Stimulated activated CD4-positive, alpha-beta T cell treated with anti-CD3 and anti-CD28 coated beads, TNF-alpha, amount 100 ng/mL, for 1 hour (primary cell): ENCODE measurements around the gene BCAN.
"Not testable (repeated sequence)": the region's sequence is repeated elsewhere in the genome, so short reads cannot be mapped to it uniquely, and the experiment has no call there.

Experiments used
- DNase-seq, 3 donors: peaks; one replicate each; pipeline ENCODE4 v3.0.0-alpha.2; 2020; ENCODE audit warnings: low read depth in 3 of 3, low spot score in 1 of 3

Gene BCAN

GRCh38 chr1:156615946-156616345, 26.0 kb upstream of the BCAN start:
- no peak for DNase-seq

DNA sequence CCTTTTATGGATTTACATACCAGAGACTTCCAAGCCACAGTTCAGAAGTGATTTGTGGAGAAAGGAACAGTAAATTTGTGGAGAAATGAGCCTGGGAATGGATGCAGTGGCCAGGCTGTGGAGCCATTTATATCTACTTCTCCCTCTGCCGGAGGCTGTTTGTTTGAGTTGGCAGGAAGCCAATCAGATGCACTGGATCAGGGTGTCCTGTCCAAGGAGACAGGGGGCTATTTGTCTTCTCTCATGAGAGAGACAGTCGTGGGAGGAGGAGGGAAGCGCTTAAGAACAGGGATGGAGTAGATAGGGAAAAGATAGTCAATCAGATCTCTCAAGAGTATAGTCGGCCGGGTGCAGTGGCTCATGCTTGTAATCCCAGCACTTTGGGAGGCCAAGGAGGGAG, 25.5 kb upstream of the BCAN start:
- DNase-seq, result no peak

- no peak for DNase-seq
Measured at GRCh38 chr1:156618853-156619581, 22.9 kb upstream of the BCAN start, which contains the start of gene HAPLN2. Gene HAPLN2 (plus strand): TSS chr1:156619415. CDS start chr1:156623491, 4,076 bp downstream.

GRCh38 chr1:156619582-156619955, 22.3 kb upstream of the BCAN start:
- DNase-seq, result no peak

DNA sequence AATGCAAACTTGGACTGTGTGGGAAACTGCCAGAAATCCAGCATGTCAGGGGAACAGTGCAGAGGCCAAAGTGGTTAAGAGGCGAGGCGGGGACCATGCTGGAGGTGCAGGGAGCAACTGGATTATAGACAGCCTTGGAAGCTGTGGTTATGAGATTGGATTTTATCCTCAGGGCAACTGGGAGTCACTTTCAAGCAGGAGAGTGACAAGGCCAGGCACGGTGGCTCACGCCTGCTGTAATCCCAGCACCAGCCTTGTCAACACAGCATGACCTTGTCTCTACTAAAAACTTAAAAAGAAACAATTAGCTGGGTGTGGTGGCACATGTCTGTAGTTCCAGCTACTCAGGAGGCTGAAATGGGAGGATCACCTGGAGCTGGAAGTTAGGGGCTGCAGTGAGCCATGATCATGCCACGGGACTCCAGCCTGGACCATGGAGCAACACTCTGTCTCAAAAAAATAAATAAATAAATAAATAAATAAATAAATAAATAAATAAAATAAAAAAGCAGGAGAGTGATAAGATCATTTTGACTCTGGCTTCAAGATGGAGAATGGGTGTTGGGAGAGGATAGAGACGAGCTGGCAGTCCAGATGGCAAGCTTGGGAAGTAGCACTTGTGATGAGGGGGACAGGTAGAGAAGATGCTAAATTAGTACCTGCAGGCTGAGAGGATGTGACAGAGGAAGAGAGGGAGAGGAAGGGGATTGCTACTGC, 19.2 kb upstream of the BCAN start:
- no peak for DNase-seq

GRCh38 chr1:156623946-156624813, 17.7 kb upstream of the BCAN start:
- no peak for DNase-seq

- no peak for DNase-seq
Measured at GRCh38 chr1:156624814-156625435, 17.0 kb upstream of the BCAN start.

GRCh38 chr1:156625436-156626078, 16.4 kb upstream of the BCAN start:
- DNase-seq, result peak; percentile 25 to 64 (median 47)

DNA sequence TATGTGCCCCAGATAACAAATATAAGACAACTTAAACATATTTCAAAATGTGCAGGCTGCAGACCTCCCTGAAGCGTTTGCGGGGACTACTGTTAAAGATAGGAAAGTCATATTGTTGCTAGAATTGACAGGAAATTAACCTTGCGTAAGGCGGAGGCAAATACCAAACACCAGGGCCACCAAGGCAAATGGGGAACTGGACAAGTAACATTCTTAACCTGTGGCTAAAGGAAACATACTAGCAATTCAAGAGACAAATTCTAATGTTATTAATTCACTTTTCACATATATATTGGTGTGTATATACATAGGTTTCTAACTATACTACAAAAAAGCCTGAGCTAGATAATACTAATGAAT, 15.9 kb upstream of the BCAN start:
- no peak for DNase-seq

DNA sequence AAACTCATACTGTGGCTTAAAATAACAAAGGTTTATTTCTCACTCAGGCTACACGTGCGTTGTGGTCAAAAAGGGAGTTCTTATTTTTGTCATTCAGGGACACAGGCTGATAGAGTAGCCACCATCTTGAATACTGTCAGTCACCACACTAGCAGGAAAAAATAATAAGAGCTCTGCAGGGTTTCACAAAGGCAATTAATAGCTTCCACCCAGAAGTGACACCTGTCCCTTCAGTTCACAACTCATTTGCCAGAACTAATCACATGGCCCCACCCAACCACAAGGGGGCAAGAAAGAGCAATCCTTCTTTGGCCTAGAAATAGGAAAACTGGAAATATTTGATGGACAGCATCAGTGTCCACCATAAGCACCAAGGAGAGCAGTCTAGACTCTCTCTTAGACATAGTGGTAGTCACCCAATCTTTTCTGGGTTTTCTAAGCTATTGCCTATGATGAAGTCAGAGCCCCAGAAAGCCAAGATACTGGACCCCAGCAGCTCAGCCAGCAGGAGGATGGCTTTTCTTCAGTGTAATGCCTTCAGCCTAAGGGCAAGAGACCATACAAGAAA, 14.5 kb upstream of the BCAN start:
- no peak for DNase-seq

DNA sequence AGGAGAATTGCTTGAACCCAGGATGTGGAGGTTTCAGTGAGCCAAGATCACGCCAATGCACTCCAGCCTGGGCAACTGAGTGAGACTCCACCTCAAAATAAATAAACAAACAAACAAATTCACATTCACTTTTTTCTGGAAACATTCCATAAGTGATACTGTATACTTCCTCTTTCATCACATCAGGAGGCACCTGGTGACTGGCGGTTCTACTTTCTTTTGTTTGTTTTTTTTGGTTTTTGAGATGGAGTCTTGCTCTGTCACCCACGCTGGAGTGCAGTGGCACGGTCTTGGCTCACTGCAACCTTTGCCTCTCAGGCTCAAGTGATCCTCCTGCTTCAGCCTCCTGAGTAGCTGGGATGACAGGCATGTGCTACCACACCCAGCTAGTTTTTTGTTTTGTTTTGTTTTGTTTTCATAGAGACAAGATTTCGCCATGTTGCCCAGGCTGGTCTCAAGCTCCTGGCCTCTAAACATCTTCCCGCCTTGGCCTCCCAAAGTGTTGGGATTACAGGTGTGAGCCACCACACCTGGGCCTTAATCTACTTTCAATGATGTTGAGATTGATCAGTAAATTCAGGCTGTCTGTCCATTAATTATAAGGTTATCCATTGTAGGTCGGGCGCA, 12.0 kb upstream of the BCAN start:
- no peak for DNase-seq

GRCh38 chr1:156631152-156631551, 10.8 kb upstream of the BCAN start:
- not testable (repeated sequence) for DNase-seq

DNA sequence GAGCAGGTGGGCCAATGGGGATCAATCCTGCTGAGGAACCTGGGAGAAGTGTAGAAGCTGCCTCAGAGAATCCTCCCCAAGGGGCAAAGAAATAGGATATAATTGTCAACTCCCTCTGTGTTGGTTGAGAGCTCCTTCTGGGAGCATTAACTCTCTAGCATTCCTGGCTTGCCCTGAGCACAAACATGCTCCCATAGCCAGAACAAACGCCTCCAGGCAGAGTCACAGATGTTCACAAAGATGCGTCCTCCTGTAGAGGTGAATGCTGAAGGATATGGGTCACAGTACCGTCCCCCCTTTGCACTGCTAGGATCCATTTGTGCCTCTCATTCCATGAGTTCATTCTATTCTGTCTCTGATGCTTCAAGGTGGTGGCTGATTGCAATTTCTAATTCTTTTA, 9.6 kb upstream of the BCAN start:
- no peak for DNase-seq

DNA sequence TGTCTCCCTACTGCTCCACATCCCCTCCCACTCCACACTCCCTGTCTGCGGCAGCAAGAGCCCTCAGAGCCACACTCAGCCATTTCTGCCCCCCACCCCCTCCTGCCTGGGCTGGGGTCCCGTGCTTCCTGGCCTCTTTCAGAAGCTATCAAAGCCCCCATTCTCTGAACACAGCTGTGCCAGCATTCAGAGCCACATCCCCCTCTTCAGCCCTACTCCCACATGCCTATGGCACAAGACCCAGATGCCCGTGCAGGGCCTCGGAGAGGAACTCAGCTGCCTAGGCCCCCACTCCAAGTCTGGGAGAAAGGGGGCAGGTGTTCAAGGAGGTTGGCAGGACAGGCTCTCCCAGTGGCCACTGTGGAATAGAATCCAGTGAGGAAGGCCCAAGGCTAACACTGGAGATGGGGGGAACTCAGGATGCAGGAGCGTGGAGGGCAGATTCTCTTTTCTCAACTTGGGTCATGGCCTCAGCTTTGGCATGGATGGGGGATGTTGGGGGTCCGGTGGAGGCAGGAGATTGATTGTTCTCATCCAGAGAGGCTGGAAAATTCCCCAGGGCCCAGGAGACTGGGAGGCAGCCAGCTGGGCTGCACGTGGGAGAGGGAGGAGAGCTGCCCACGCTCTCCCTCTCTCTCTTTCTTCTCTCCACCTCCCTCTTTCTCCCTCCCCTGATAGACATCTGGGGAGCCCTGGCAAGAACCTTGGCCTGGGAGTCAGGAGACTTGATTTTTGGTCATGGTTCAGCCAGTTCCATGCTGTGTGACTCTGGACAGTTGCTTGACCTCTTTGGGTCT, 3.5 kb upstream of the BCAN start:
- no peak for DNase-seq

GRCh38 chr1:156639601-156640101, 2.3 kb upstream of the BCAN start:
- no peak for DNase-seq

DNA sequence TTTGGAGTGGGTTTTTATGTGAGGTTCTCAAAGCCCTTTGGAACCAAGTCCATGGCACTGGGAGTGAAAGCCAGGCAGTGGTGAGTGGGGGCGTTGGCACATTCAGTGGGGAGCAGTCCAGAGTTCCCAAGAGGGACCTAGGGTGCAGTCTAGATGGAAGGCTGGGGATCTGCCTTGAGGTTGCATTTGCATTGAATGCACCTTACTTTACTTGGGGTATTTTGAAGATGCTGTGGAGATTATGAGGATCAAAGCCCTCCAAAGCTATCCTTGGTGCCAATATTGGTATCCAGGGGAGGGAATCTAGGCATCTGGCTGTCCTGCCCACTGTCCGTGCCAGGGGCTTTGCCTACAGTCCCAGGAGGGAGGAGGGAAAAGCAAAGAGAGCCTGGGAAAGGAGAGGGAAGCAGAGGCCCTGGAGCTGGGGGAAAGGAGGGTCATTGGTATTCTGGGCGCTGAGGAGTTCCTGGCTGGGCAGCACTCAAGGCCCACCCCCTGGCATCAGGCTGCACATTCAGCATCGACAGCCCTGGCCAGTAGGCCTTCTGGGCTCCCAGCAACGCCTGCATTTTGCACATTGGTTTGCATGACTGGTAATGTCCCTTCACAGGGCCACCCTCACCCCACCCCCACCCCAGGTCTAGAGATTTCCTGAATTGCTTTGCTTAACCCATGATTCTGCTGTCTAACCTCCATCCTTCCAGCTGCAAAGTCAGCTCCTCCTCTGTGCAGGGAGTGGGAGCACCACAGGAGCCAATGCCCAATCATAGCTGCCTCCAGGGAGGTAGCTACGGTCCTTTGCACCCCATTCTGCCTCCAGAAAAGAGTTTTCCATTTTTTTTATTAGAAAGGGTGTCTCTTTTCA, 843 bp upstream of the BCAN start:
- no peak for DNase-seq

DNA sequence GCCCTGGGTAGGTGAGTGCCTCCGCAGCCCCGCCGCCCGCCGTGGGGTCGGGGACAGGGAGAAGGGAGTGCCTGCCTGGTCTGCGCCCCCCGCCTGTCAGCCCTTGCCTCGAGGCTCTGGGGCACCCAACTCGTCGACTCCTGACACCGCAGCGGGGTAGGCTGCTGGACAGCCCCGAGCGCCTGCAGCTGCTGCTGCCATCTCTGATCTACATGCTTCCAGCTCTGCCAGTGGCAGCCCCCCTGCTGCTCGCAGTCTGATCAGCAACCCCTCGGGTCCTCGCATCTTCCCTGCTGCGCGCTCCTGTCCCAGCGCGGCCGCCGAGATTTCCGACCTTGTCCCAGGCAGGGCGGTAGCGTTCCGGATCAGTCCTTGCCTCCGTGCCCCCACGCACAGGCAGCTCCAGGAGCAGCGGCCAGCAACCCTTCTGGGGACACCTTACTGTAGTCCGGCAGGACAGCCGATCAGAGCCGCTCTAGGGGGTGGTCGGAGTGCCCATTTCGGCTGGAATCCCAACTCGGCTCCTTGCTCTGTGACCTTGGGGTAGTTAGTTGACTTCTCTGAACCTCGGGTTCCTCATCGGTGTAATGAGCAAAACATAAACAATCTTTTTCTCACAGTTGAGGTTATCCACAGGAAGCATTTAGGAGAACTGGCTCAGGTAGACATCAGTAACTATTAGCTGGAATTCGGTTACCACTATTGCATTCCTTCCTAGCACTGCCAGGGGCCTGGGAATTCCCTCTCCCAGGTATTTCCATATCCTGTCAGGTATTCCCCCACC, 540 bp downstream of the BCAN start:
- DNase-seq, result no peak
